ENCODE measurements around the gene PSPC1.

Gene PSPC1

DNA sequence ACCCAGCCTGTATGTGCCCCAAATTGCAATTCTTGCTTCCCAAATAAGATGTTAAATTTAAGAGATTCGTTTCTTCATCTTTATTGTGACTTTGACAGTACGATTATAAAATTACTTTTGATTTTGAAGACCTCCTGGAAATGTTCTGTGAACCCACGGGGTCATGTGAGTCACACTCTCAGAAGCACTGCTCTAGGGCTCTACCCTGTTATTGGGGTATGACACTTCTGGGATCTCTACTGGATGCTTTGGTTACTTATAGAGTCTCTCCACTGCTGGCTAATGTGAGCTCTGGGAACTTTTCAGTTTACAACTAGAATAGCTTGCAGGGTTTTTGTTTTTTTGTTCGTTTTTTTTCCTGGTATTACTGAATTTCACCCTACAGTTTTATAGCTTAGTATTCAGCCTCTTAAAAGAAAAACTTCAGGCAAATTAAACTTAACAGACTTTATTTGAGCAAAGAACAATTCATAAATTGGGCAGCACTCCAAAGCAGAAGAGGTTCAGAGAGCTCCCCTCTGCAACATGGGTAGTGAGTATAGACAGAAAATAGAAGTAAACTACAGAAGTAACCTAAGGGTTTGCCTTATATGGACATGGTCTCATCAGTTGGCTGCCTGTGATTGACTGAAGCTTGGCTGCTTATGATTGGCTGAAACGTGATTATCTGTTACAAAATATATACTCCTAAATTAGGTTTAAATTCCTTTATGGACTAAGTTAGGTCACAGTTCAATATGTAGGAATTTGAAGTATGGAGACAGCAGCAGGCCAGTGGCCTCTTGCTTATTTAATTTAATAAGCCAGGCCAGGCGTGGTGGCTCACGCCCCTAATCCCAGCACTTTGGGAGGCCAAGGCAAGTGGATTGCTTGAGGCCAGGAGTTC lies 28.5 kb upstream of the PSPC1 start:
- POLR2A ChIA-PET: no interaction called here
- TF ChIP-seq, protein P1, sequence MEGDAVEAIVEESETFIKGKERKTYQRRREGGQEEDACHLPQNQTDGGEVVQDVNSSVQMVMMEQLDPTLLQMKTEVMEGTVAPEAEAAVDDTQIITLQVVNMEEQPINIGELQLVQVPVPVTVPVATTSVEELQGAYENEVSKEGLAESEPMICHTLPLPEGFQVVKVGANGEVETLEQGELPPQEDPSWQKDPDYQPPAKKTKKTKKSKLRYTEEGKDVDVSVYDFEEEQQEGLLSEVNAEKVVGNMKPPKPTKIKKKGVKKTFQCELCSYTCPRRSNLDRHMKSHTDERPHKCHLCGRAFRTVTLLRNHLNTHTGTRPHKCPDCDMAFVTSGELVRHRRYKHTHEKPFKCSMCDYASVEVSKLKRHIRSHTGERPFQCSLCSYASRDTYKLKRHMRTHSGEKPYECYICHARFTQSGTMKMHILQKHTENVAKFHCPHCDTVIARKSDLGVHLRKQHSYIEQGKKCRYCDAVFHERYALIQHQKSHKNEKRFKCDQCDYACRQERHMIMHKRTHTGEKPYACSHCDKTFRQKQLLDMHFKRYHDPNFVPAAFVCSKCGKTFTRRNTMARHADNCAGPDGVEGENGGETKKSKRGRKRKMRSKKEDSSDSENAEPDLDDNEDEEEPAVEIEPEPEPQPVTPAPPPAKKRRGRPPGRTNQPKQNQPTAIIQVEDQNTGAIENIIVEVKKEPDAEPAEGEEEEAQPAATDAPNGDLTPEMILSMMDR (IDR thresholded peaks at IDR 0.05; ENCODE audit: insufficient read depth, low read length, missing control alignments): no peak
- CTCF ChIA-PET: interaction anchor here (0.6 kb wide), 1 partner anchor 76 kb away, joined by 3 read pairs; no protein-coding TSS in a partner anchor
- no peak overlapping the region for H3K4me3 ChIP-seq (ENCODE audit: low read depth, low read length)
- no peak for DNase-seq (ENCODE audit: low read depth, low spot score)

DNA sequence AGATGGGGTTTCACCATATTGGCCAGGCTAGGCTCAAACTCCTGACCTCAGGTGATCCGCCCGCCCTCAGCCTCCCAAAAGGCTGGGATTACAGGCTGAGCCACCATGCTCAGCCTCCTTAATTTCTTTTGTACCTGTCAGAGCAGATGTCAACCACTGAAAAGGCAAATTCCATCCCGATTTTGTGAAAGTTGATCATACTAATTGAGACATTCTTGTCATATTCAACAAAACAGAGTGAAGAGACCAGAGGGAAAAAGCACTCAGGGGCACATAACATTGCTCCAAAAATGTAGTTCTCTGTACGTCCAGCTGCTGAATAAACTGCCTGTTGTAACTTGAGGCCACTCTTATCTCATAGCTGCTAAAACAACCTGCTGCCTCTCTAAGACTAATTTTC lies 27.4 kb upstream of the PSPC1 start:
- CTCF ChIA-PET: no interaction called here
- POLR2A ChIA-PET: no interaction called here
- DNase-seq (ENCODE audit: low read depth, low spot score): no peak
- no peak overlapping the region for H3K4me3 ChIP-seq (ENCODE audit: low read depth, low read length)
- TF ChIP-seq, protein P1 (IDR thresholded peaks at IDR 0.05; ENCODE audit: insufficient read depth, low read length, missing control alignments): no peak

DNA sequence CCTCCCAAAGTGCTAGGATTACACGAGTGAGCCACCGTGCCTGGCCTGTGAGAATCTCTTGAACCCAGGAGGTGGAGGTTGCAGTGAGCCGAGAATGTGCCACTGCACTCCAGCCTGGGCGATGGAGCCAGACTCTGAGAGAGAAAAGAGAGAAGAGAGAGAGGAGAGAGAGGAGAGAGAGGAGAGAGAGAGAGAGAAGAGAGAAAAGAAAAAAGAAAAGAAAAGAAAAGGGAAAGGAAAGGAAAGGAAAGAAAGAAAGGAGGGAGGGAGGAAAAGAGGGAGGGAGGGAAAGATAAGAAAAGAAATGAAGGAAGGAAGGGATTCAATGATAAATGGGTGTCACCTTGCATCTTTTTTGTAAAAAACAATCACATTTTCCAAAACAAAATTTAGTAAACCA lies 23.0 kb upstream of the PSPC1 start:
- POLR2A ChIA-PET: no interaction called here
- TF ChIP-seq, protein P1 (IDR thresholded peaks at IDR 0.05; ENCODE audit: insufficient read depth, low read length, missing control alignments): no peak
- DNase-seq (ENCODE audit: low read depth, low spot score): no peak
- CTCF ChIA-PET: no interaction called here
- no peak overlapping the region for H3K4me3 ChIP-seq (ENCODE audit: low read depth, low read length)

DNA sequence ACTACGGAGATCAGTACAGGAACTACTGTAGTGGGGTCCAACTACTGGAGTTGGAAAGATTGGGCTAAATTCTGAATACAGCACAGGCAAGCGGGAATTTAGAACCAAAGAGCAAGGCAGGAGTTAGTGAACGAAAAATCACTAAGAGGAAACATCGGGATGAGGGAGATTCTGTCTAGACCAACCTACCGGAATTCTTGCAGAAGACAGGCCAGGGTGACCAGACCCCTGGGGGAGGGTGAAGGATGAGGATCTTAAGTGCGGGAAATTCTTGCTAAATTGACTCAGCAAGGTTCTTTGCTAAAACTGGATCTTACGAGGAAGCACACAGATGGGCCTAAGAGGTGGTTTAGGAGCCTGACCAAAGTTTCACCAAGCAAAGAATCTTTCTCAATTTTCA lies 13.2 kb upstream of the PSPC1 start:
- DNase-seq (ENCODE audit: low read depth, low spot score): no peak
- TF ChIP-seq, protein P1 (IDR thresholded peaks at IDR 0.05; ENCODE audit: insufficient read depth, low read length, missing control alignments): no peak
- POLR2A ChIA-PET: no interaction called here
- no peak overlapping the region for H3K4me3 ChIP-seq (ENCODE audit: low read depth, low read length)
- CTCF ChIA-PET: no interaction called here

DNA sequence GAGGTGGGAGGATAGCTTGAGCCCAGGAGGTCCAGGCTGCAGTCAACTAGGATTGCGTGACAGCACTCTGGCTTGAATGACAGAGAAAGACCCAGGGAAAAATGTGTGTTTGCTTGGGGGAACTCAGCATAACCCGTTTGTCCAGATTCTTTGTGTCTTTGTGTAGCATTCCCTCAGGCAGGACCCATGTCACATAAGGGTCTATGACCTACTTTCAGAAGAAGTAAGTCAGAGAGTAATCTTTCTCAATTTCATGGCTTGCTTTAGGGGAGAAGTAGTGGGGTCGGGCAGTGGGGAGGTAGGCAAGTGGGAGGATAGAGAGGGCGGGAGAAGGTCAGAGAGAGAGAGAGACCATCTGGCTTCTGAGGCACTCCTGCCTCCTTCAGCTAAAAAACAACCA lies 11.9 kb upstream of the PSPC1 start:
- CTCF ChIA-PET: no interaction called here
- TF ChIP-seq, protein P1 (IDR thresholded peaks at IDR 0.05; ENCODE audit: insufficient read depth, low read length, missing control alignments): no peak
- no peak overlapping the region for H3K4me3 ChIP-seq (ENCODE audit: low read depth, low read length)
- POLR2A ChIA-PET: no interaction called here
- DNase-seq (ENCODE audit: low read depth, low spot score): no peak

DNA sequence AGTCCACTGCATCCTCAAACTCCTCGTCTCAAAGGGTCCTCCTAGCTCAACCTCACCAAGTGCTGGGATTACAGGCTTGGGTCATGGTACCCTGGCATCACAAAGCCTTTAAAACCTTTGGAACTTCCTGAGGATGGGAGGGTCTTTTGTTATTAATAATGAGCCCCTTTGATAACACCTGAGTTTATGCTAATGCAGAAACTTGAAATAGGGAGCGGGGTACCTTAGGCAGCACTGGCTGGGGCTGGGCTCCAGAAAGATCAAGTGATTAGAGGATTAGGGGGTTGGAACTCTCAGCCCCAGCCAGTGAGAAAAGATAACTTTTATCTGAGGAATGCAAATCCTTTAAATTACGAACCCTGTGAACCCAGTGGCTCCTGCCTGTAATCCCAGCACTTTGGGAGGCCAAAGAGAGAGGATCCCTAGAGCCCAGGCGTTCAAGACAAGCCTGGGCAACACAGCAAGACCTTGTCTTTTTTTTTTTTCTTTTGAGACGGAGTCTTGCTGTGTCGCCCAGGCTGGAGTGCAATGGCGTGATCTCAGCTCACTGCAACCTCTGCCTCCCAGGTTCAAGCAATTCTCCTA lies 9.3 kb upstream of the PSPC1 start:
- ChIA-PET CTCF (no interaction called here), POLR2A (no interaction called here)
- TF ChIP-seq, protein P1 (IDR thresholded peaks at IDR 0.05; ENCODE audit: insufficient read depth, low read length, missing control alignments): no peak
- DNase-seq (ENCODE audit: low read depth, low spot score): no peak
- no peak overlapping the region for H3K4me3 ChIP-seq (ENCODE audit: low read depth, low read length)
